Glomerular endothelial cell (primary cell): ENCODE results near the gene SORBS1. TPM values are rescaled to one million over a fixed set of nuclear protein-coding genes. Genes with fewer than 3 reads are reported as not detected.

ENCODE experiments used
- DNase-seq: peaks from one replicate; pipeline ENCODE4 v3.0.0-alpha.2; 2011; ENCODE audit warnings: low read depth, low spot score; ENCODE audit errors: extremely low read depth
- total RNA-seq: library from RNA; depleted of rRNA; stranded (reverse); fragments of >200 nt; gene quantifications from 2 replicates; pipeline ENCODE4 v1.2.3, GENCODE V29; 2015

Gene SORBS1
- total RNA-seq, 1 donor from 2014 or later = 4.2 TPM

DNA sequence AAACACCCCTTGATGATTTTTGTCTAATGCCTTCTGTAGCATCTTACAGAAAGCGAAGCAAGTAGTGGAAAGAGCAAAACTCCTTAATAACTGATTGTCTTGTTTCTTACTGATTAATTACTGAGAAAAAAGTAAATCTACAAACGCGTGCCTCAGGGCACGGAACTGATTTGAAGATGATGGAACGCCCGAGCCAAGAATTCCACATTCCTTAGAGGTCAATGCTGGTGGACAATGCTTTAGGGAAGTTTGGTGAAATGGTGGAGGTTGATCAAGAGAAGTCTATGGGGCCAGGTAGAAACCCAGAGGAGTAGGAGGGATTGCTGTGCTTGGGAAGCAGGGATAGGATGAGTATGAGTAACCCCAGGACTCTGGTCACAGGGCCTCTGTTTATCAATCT, 5.0 kb upstream of the SORBS1 start:
- DNase-seq = no peak

DNA sequence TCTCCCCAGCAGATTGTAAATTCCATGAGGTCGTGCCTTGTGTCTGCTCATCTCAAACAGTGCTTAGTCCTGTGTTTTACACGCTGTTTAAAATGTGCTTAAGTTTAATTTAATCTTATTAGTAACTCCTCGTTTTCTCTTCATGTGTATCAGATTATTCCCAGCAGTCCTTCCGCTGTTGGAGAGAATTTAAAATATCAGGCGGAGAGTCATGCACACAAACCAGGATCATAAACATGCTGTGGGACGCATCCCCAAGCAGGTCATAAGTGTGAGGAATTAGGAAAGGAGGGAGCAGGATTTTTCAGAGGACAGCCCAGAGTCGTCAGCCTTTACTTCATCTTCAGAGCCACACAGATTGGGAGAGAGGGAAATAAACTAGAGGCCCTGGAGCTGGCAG, 4.2 kb upstream of the SORBS1 start:
- no peak for DNase-seq

DNA sequence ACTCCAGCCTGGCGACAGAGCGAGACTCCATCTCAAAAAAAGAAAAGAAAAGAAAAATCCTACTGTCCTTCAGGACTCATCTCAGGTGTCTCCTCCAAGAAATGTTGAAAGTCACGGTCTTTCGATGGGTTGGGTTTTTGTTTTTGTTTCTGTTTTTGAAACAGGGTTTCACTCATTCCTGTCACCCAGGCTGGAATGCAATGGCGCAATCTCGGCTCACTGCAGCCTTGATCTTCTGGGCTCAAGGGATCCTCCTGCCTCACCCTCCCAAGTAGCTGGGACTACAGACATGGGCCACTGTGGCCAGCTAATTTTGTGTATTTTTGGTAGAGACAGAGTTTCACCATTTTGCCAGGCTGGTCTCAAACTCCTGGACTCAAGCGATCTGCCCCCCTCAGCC, 3.1 kb upstream of the SORBS1 start:
- DNase-seq = no peak

DNA sequence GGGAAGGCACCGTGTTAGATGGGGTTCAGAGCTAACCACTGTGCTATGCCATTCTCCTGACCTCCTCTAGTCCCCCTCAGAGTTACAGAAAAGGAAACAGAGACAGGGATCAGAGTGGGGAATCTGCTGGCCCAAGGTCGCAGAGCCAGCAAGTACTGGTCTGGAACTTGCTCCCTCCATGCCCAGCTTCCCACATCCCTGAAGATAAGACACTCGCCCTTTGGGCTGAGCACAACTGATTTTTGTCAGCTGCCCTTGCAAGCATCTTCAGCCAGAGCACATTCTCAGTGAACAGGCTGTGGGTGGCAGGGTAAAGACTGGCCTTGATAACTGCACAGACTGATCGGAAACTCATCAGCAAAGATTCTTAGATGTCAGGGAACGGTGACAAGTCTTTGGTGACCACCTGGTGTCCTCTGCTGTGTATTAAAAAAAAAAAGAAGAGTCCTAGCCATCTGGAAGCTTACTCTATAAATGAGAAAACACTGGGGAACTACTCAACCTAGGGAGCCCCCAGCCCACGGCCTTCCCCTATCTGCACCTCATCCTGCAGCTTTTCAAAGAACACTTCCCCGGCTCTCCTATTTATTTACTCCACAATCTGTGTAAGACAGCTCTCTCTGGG, 1.3 kb upstream of the SORBS1 start:
- no peak for DNase-seq

DNA sequence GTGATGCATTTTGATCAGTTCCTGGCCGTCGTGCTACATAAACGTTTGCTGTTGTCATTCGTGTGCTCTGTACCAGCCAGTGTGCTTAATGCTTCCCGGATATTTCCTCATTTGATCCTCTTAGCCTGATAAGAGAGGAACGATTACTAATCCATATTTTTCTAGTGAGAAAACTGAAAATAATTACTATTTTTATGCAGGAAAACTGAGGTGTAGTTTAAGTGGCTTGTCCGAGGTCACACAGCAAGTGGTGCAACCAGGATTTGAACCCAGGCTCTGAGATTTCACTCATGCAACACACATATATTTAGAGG, 650 bp upstream of the SORBS1 start:
- DNase-seq = no peak

DNA sequence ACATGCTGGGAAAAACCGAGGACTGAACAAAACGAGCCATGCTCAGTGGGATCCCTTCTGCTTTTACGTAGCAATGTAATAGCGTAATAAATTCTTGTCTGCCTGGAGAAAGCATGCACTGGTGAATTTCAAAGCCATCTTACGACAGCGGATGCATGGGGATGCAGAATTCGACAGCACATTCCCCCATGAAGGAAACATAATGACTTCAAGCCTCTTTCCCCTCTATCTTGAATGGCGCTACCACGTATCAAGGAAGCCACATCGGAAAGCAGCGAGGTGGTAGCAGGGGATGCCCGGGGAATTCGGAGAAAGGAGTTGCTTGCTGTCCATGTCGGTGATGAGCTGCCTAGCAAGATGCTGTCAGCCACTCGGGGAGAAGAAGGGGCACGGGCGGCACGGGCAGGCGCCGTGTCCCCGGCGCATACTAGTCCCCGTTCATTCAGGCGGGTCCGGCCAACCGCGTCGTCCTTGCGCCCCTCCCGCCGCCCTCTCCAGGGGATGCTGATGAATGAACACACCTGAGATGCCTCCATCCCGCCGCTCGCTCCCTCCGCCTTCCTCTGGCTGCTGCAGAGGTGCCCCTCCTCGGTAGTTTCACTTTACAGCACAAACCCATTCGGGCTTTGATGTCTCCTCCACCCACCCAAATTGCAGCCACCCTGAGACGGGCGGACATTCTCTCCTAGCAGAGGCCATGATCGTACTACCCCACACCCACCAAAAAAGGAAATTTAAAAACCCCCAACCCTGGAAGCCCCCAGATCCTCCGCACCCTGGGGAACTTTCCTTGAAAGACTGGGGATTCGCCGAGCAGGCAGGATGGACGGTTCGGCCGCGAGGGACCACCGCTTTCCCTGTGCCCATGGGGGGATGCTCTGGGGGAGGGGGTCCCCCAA, 644 bp downstream of the SORBS1 start:
- no peak for DNase-seq

DNA sequence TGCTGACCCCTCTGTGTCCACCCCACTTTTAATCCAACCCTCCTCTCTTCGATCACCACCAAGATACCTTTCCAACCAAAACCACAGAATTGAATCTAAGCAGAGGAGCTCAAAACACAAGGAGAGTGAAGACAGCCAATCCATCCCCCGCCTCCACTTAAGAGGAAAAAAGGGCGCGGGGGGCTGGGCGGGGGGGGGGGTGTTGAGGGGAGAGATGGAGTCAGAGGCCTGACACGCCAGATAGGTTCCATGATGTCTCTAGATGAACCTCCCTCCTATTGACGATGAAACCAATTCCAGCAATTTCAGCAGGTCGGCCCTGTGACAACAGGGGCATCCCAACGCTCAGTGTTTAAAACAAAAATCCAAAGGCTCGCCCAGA, 1.3 kb downstream of the SORBS1 start:
- DNase-seq = no peak

DNA sequence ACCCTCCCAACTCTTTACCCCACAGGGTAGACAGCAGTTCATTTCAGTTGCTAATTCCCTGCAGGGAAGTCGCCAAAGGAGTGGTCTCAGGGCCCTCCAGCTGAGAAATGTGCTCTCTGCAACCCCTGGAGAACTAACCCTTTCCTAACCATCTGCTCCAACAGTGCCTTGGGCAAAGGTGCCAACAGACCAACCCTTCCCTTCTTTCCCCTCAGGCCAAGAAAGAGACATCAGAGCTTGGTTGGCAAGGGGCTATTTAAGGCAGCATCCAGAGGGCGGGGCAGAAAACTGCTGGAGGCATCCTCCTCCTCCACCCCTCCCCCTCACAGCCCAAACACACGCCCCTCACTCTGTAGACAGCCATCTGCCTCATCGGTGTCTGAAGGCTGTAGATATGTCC, 1.7 kb downstream of the SORBS1 start:
- no peak for DNase-seq

DNA sequence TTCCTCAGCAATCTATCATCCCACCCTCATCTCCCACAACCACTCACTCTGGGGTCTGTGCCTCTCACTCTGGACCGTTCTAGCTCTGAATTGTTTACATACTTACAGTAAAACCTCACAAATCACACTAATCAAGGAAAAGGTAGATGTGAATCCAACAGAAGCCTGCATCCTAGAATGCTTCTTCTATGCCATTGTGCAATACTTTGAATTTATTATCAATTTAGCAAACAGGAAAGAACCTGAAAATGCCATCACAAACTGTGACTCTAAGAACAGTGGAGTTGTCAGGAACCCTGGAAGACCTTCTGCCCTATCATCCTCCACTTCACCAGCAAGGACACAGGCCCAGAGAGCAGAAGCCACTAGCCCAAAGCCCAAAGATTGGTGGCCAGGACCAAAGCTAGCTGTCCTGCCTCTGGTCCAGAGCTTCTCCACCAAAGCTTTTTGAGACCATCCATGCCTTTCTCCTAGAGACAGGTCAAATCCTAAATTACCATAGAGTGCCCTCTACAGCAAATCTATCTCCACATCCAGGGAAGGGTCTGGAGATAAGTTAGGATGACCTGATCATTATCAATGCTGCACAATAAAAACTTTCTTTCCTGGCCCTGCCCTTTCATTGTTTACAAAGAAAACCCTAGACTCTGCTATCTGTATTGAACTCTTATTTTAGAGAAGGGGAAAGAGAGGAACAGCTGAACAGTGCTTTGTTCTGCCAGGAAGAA, 2.4 kb downstream of the SORBS1 start:
- no peak for DNase-seq

DNA sequence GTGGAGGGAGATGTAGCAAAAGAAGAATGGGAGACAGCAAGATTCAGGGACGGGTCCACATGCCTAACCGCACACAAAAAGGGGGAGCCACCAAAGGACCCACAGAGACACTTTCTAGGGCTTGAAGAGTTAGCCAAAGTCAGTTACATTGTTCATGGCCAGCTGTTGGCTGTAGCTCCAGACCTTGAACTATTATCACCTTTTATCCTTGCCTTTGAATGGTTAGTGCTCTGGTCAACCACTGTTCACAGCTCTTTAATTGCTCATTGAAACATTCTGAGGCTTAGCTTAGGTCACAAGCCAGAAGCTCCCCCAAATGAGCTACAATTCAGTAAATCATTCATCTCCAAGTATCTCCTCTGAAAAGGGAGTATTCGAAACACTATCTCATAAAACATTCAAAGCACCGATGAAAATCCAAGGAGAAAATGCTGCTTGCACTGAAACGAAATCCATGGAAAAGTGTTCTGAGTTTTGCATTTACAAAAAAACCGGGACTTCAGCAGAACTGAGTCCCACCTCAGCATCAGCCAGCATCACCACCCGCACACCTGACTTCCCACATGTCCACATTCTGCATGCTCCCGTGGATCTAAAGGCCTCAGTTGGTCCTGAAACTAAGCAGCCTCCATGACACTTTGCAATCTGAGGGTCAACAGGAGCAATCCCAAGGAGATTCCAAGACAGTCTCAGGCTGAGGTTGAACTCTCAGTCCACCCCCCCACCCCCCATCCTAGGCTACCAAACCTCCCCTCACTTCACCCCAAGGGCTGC, 4.0 kb downstream of the SORBS1 start:
- DNase-seq = no peak

- DNase-seq = no peak
Measured at GRCh38 chr10:95553674-95554073, 7.5 kb downstream of the SORBS1 start.

DNA sequence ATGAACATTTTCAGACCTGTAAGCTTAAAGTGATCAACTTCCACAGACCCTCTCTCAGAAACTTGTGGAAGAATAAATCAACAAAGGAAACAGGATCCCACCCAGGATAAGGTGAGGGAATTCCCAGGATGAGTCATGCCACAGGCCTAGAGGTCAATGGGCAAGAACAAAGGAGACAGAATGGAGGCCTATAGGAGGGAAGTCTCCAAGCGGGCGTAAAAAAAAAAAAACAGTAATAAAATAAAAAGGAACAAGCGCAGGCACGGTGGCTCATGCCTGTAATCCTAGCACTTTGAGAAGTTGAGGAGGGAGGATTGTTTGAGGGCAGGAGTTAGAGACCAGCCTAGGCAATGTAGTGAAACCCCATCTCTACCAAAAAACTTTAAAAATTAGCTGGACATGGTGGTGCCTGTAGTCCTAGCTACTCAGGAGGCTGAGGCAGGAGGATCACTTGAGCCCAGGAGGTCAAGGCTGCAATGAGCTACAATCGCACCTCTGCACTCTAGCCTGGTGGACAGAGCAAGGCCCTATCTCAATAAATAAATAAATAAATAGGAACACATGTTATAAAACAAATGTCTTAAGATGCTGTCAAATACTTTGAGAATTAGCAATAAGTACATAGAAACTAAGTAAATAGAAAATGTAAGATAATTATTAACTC, 8.4 kb downstream of the SORBS1 start:
- DNase-seq = no peak

GRCh38 chr10:95550073-95550672, 11.0 kb downstream of the SORBS1 start:
- no peak for DNase-seq

- no peak for DNase-seq
Measured at GRCh38 chr10:95547791-95548435, 13.3 kb downstream of the SORBS1 start.

DNA sequence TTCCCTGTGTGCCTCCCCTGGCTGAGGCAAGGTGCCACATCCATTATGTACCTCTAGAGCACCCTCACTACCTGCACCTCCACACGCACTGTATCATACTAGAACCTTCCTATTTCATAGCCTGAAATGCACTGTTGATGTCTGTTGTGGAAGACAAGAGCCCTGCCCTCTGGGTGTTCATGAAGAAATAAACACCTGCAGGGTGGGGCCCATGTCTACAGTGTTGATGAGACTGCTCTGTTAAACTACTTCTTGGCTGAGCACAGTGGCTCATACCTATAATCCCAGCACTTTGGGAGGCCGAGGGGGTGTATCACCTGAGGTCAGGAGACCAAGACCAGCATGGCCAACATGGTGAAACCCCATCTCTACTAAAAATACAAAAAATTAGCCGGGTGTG, 14.0 kb downstream of the SORBS1 start:
- DNase-seq = no peak

- DNase-seq = no peak
Measured at GRCh38 chr10:95545981-95546380, 15.2 kb downstream of the SORBS1 start.

DNA sequence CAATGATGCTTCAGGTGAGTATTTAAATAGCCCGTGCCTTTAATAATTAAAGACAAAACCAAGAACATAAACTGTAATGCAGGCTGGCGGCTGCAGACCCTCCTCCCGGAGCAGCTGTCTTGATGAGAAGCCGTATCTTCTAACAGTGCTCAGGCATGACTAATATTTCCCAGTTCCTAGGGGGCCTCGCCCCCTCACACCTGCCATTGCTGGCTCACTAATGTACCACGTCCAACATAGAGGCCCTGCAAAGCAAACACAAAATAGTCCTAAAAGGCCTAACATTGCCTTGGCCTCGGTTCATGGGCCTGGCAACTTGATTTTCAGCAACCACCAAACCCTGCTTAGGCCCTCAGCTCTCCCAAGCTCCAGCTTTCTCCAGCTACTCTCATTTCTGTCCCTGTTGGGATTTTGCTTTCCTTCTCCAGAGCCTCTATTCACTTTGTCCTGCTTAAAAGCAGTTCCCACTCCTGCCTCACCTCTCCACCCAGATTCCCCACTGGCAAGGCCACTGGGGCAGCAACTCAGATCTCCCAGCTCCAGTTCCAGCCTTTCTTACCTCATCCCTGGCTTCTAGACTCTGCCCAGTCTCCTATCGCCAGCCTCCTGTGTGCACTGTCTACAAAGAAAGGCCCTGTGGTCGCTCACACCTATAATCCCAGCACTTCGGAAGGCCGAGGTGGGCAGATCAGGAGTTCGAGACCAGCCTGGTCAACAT, 16.2 kb downstream of the SORBS1 start:
- DNase-seq = no peak

DNA sequence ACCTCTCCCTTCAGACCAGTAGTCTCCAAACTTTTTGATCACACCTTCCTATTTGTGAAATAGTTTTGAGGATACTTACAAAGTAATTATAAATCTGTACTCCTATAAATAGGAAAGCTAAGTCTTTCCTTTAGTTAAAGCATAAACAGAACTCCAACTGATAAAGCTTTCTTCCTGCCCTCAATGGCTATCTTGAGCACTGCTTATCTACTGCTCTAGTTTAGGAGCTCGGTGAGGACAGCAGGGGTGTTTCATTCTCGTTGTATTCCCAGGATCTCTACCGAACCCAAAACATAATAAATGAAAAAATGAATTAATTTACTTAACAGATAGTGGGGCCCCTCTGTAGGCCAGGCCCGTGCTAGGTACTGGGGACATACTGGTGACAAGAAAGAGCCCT, 17.7 kb downstream of the SORBS1 start:
- no peak for DNase-seq

GRCh38 chr10:95542761-95543160, 18.4 kb downstream of the SORBS1 start:
- no peak for DNase-seq
